Astrocyte (in vitro differentiated cells and primary cell): Measurements from ENCODE around the gene DCUN1D4.

ENCODE experiments used
- CTCF ChIP-seq: IDR thresholded peaks from 2 replicates; pipeline ENCODE4 v1.5.1; 2011; ENCODE audit warnings: low read depth, mild to moderate bottlenecking, inconsistent platforms, low read length, moderate library complexity; ENCODE audit not compliant: insufficient read depth
- EZH2 ChIP-seq: IDR thresholded peaks from 2 replicates; pipeline ENCODE4 v1.6.1; 2012; ENCODE audit warnings: mild to moderate bottlenecking, low read length, inconsistent platforms; ENCODE audit not compliant: insufficient read depth

- TF ChIP-seq CTCF (no peak), EZH2 (no peak)
Observed at GRCh38 chr4:51825341-51825740, 17.6 kb upstream of the DCUN1D4 start.
